GM19239 (cell line): ENCODE data around the gene PIK3R1.
"Not testable (repeated sequence)": the region's sequence is repeated elsewhere in the genome, so short reads cannot be mapped to it uniquely, and the experiment has no call there.

Source experiments
- DNase-seq: peaks from one replicate; pipeline ENCODE4 v3.0.0; 2011; ENCODE audit warnings: low spot score; ENCODE audit not compliant: insufficient read length
- FAIRE-seq: peaks from 2 replicates; lab custom pipeline; 2011; peaks lifted over from hg19 to GRCh38; lab: Jason Lieb, UNC

The PIK3R1 gene

DNA sequence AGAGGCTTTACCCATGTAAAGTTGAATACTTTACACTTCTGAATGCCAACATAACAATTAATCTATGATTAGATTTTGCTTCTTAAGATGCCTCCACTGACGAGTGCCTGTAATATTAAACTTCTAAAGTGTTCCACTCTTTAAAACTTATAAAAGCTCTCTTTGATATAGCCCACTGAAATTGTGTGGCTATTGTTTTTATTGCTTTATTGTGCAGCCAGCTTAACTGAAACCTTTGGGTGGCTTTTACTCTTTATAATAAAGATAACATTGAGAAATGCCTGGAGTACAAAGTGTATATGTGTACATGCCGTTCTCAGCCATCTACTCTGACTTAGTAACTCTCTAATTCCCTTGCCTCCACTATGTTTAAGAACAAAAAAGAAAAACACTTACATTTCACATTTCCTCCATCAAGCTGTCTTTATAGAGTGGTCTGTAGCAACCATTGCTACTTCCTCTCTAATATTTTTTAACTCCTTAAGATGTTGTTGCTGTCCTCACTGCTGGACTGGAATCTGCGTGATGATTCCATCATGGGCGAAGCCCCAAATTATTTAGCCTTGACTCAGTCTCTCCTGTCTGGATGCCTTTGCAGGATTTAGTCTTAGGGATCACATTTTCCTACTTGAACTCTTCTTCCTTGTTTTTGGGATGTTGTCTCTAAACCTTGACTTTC is 9.1 kb downstream of the PIK3R1 start:
- FAIRE-seq, result no peak
- no peak for DNase-seq

DNA sequence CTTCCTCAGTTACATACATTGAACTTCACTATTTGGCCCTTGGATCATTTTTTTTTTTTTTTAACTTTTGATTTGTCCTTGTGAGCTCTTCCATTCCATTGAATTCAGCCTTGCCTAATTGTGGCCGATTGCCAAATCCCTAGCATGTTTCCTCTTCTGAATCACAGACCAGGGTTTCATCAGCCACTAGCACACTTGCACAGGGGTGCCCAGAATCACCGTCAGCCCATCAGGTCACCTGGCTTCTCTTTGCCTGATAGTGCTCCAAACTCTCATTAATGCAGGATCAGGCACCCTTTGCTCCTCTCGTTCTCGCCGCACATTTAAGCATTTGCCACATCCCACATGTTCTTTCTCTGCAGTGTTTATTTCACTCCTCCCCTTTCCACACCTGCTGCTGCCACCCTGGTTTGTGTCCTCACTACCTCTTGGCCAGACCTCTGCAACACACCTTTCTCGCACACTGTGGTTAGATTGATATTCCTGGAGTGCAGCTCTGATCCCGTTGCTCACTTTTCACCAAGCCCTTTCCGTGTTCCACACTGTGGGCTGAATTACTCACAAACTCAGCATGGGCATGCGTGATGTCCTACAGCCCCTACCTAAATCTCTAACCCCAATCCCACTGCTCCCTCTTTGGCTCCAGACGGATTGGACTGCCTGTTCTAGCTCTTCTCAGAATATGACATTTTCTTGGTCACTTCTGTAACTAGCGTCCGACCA is 9.8 kb downstream of the PIK3R1 start:
- FAIRE-seq (no peak), DNase-seq (no peak)

DNA sequence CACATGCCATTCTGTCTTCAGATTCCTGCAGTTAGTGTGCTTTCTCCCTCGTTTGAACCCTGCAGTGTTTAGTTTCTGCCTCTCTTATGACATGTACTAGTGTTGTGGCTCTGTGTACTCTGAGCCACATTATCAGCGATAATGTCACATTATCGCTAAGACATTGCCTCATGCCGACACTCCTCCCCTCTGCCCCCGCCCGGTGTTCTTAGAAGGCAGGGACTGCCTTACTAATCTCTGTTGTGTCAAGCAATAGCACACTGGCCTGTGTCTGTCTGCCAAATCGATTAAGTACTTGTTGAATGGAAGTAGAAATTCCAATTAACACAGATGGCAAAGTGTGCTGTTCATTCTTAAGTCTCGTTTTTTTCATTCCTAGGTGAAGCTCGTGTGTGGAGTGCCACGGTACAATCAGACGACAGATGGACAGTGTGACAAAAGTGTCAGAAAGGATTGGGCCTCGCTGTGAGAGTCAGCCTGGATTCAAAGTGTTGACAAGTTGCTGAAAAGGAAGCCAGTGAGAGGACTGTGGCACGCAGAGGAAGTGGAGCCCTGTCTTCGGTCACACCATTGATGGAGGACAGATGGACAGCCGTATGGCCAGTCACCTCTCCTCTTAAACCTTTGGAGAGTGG is 10.5 kb downstream of the PIK3R1 start:
- no peak for FAIRE-seq
- no peak for DNase-seq

DNA sequence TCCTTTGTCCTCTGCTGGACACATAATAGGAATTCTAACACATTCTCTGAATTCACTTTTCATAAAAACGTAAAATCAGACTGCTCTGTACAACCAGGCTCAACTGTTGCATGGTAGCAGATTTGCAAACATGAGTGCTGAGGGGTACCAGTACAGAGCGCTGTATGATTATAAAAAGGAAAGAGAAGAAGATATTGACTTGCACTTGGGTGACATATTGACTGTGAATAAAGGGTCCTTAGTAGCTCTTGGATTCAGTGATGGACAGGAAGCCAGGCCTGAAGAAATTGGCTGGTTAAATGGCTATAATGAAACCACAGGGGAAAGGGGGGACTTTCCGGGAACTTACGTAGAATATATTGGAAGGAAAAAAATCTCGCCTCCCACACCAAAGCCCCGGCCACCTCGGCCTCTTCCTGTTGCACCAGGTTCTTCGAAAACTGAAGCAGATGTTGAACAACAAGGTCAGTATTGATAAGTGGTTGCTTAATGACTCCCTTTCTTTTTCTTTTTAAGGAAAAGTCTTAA is 11.1 kb downstream of the PIK3R1 start:
- FAIRE-seq, result no peak
- DNase-seq, result no peak

DNA sequence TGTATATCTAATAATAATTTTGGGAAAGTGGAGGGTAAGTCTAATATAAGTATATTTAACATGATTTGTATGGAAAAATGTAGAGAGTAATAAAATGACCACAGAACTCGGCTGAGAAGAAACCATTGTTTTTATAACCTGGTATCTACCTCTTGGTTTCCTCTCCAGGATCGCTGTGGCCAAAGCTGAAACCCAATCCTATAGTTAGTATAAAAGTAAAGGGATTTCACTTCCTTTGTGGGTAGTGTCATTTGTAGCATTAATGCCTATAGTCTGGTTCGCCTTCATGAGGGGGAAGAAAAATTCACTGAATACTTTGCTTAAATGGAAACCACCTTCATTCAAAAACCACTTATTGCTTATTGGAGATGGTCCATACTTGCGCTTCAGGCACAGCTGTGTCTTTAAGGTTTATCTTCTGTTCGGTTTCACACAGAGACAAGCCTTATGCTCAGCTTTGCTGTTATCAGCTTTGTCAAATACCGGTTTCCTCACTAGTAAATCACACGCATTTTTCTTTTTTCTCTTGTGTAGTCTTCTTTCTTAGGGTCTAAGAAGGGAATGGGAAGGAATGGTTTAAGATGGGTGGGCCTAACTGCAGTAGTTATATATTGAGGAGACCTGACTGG is 12.1 kb downstream of the PIK3R1 start:
- FAIRE-seq (no peak), DNase-seq (no peak)

DNA sequence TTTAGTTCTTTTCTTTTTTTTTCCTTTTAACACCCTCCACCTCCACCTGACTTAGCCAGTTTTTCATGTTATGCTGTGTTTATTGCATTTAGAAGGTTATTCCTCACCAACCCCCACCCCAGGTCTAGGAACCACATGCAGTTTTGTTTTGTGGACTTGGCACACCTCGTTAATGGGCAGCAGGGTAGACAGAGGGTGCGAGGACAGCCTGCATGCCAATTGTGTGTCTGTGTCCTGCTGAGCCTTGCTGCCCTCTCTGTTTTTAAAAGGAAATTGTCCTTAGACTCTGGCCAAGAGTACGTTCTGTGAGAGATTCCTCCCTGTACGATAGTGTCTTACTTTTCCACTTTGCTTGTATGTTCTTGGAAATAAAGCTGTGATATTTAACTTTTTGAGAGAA is 13.9 kb downstream of the PIK3R1 start:
- FAIRE-seq (no peak), DNase-seq (no peak)

DNA sequence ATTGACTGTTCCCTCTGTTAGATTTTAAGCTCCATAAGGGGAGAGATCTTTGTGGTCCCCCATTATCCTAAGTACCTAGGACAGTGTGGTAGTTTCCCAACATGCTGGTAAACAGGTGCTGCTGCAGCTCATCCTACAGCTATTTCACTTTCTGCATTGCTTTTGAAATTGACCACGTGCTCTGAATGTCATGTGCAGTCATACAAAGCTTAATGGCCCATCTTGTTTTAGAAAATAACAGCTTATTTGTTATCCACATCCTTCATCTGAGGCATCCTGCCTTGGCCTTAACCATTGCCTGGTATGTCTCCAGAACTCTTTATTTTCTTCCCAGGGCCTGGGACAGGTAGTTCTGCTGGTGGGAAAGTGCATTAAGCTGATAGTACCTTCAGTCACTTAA is 14.7 kb downstream of the PIK3R1 start:
- DNase-seq (no peak), FAIRE-seq (no peak)

DNA sequence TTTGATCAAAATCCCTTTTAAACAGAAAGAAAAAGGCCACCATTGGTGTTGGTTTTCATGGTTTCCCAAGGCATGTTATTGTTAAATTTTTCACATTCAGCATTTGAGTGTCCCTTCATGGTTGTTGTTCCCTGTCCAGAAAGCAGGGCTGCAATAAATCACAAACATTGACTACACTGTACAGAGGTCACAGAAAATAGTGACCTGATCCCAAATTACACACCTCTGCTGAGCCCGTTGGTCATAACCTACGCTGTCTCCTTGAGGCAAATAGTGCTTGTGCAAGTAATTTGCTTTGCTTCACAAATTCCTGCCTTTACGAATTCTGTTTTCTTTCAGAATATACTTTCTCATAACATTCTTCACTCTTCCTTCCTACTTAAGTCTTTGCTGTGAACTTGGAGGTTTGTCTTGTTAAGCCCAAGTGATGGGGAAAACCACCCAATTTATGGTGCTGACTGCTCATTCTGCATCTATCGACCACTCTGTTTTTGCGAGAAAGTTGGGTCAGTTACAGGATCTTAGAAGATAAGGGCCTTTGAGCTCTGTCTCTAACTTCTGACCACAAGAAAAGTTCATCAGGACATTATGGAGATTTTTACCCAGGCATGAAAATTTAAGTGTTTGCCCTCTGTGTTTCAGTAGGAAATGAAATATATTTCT is 16.0 kb downstream of the PIK3R1 start:
- no peak for DNase-seq
- FAIRE-seq, result no peak

DNA sequence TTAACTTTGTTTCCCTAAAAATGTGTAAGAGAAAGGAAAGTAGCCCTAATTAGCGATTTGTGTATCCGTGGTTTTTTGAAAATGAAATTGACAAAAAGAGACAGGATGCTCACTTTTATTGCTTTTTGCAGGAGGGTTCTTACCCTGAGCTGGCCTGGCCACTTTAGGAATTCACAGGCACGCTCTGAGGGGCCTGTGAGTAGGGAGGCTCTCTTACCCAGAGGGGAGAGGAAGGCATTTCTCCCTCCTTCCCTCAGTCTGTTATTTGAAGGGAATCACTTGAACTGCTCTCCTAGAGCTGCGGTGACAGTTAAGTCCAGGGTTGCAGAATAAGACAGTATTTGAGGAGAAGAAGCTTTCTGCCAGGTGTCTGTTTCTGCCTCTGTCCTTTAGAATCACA is 16.7 kb downstream of the PIK3R1 start:
- FAIRE-seq (no peak), DNase-seq (no peak)

DNA sequence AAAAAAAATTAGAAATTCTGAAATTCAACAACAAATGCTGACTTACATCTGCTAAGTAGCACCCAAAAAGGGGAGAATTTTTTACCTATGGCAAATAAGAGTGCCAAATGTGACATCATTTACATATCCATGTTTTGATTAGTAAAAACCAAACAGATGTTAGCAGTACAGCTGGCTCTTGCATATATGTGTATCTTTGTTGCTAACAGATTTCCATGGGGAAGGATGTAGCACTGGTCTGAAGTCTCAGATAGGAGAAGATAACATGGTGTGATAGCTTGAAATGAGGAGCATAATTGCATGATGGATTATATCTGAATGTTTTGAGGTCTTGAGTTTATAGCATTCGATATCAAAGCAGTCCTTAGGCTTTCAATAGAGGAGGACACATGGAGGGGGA is 17.5 kb downstream of the PIK3R1 start:
- DNase-seq (no peak), FAIRE-seq (no peak)

DNA sequence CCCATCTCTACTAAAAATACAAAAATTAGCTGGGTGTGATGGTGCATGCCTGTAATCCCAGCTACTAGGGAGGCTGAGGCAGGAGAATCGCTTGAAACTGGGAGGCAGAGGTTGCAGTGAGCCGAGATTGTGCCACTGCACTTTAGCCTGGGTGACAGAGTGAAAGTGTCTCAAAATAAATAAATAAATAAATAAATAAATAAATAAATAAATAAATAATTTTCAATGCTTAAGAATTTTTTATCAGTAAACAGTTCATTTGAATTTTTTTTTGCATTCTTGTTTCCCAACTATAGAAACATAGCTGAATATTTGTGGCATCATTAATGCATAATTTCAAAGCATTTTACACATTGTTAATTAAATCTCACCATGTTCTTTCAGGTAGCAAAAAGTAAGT is 19.7 kb downstream of the PIK3R1 start:
- FAIRE-seq, result not testable (repeated sequence)

DNA sequence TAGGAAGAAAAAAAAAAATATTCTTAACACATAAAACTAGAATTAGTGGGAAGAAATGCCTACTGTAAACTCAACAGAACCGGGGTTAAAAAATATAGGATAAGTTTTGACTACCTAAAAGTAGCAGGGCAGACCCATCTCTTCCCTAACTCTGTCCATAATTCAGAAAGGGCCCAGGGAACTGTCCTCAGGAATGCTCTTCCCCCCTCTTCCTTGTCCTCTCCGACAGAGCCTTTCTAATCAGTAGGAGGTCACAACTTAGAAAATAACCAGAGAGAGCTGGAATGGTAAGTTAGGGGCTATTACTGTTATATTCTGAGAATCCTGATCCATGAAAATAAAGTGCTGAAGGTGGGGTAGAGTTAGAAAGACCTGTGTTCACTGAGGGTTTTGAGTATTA is 22.2 kb downstream of the PIK3R1 start:
- no peak for FAIRE-seq

More for the DNA sequence above, 19.7 kb downstream of the PIK3R1 start:
- DNase-seq, result not testable (repeated sequence)

DNA sequence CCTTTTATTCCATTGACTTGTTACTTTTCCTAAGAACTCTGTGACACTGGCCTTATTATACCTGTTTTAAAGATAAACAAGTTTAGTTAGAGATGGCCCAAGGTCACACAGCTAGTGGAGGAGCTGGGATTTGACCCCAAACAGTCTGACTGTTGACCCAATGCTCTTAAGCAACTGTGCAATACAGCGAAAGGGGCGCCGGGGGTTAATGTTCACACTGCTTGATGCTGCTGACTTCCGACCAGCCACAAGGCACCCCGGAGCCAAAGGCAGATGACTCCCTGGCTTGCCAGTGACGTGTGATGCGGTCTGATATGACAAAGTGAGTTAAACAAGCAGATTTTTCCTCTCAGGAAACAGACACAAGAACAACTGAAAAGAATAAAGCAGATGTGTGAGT is 23.9 kb downstream of the PIK3R1 start:
- peak; percentile 31 for DNase-seq
- FAIRE-seq, result peak; percentile 92

More for the DNA sequence above, 22.2 kb downstream of the PIK3R1 start:
- DNase-seq, result no peak

DNA sequence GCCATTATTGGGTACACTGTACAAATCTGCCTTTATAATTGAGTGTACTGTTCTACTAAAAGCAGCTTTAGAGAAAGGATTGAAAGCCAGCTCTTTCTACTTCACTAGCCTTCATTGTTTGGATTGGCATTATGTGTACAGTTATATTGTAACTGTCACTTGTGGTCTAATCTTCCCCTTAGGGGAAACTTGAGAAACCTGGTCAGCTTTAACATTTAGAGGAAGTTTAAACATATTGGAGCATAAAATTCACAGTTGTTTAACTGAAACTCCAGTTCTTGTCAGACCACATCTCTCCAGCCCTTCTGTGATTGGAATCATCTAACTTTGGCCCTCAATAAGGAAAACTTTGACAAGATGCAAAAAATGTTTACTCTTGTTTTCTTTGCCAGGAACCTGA is 24.6 kb downstream of the PIK3R1 start:
- peak; percentile 86 for FAIRE-seq
- no peak for DNase-seq

DNA sequence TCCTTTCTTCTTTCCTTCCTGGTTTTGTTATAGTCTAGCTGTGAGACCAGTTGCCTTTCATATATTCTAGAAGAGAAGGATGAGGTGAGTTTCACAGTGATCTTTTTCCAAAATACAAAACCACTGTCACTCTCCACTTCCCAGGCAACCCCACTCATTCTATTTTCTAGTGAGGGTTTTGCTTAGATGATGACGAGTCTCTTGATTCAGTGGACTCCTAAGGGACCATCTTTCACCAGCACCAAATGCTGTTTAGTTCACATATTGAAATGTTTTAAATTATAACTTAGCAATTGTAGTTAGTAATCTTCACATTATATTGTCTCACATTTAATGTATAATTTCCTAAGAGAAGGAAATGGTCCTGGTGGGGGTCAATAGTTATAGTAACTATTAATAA is 25.2 kb downstream of the PIK3R1 start:
- FAIRE-seq (no peak), DNase-seq (no peak)

DNA sequence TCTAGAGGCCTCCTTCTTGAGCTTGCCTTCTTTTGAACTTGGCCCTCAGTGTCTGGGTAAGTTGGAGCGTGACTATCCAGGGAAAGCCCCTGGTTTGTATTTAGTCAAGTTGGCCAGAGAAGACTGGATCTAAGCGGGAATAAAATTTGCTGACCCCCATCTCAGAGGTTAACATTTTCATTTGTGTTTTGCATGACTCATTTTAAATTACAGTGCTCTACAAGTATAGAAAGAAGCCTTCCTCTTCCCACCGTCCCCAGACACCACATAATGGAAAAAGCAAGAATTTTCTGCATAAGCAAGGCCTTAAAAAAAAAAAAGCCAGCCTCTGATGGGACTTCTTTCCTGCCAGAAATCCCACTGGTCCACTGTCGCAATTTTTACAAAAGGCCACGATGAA is 27.2 kb downstream of the PIK3R1 start:
- no peak for FAIRE-seq

DNA sequence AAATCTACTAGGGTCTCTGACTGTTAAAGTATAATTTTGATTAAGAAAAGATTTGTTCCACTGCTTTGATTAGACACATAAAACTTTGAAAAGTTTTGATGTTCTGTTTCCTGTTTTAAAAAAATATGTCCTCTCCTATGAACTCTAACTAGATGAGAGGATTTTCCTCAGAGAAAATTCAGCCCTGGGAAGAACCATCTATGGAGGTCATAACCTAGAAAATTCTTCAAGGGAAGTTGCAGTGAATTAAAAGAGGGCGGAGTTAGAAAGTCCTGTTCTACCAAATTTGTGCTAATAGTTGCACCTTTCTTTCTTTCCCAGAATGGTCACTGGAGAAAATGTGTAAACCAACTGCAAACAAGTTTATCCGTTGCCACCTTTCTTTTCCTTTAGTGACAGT is 27.7 kb downstream of the PIK3R1 start:
- DNase-seq (no peak), FAIRE-seq (peak; percentile 31)

More for the DNA sequence above, 27.2 kb downstream of the PIK3R1 start:
- no peak for DNase-seq

DNA sequence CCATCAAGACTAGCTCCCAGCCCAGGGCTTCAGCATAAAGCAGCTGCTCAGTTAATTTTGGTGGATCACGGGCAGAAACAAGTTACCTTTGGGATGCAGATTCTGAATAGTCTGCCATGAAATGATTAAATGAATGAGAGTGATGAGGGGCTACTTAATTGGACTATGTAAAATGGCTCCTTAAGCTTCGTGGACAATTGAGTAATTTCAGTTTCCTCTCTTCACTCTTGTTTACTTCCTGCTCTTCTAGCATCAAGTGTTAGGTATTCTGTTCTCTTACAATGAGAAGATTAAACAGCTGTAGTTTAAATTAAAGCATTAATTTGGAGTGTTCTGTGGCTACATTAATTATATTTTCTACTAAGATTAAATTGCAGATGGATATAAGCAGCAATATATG is 28.1 kb downstream of the PIK3R1 start:
- peak; percentile 85 for FAIRE-seq
- DNase-seq, result no peak

DNA sequence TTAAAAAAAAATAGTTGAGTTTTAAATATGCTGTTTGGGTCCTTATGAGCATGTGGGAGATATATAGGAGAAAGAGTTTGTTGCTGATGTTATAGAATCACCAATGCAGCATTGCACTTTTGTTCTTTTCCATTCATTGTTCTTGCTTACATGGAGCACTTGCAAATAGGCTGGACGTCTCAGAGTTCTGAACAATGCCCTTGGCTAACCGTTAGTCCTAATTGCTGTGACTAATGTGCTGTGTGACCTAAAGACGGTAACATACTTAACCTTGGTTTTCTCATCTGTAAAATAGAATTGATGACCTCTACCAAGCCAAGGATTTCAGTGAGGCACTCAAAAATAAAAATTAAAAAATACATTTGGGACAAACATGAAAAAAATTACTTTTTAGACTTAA is 29.8 kb downstream of the PIK3R1 start:
- FAIRE-seq (no peak), DNase-seq (no peak)

DNA sequence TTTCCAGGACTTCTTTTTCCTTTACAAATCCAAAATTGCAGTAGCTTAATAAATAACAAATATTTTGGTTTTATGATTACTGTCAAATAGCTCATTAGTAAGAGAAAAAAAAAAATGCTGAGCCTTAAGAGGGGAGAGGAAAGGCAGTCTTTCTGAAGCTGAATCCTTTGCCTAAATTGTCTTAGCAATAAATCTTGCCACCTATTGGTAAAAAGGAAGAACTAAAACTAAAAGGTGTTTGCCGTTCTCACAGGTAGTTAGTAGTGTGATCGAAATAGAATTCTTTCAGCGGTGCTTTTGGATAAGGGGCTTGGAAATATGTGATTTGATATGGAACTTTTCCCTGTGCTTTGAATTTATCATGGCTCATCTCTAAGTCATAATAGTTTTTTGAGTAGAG is 31.2 kb downstream of the PIK3R1 start:
- FAIRE-seq, result peak; percentile 23
- DNase-seq, result no peak
